SH-SY5Y (cell line): ENCODE data around the gene SPPL3.

Experiments used
- GATA2 ChIP-seq: IDR thresholded peaks from 2 replicates; pipeline ENCODE4 v1.6.1; 2011; ENCODE audit warnings: mild to moderate bottlenecking, low read depth, low read length
- GATA3 ChIP-seq: IDR thresholded peaks from 2 replicates; pipeline ENCODE4 v1.6.1; 2011; ENCODE audit warnings: low read depth, mild to moderate bottlenecking, low read length, moderate library complexity

DNA sequence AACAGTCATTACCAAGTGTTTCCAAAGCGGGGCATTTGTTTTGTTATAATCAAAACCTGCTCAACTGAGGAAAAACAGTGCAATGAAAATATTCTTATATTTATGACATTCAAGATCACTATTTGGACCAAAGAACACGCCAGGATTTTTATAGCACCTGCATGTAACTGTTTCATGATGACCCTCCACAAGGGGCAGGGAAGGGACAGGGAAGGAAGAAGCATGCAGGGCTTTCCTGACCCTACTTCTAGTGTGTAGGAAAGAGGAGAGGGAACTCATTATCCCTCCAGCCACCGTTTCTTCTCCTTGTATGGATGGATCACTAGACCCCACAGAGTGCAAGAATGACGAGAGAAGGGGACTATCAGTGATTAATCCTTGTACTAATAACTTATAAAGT is 49.4 kb downstream of the SPPL3 start:
- TF ChIP-seq GATA3 (no peak), GATA2 (no peak)
